Left ventricle myocardium inferior (tissue), 1 donor: ENCODE data around the gene ARFGAP3. TPM values are rescaled to one million over a fixed set of nuclear protein-coding genes. Genes with fewer than 3 reads are reported as not detected.

Experiments
- DNase-seq: peaks from one replicate; pipeline ENCODE4 v3.0.0-alpha.2; 2020
- H3K27ac ChIP-seq: fragments of 200-600 bp; replicated peaks from 2 replicates; pipeline ENCODE4 v1.8.0; 2021
- H3K27me3 ChIP-seq: fragments of 200-600 bp; 2 replicates; pipeline ENCODE4 v1.8.0; 2021; ENCODE audit warnings: low read depth
- H3K36me3 ChIP-seq: fragments of 200-600 bp; 2 replicates; pipeline ENCODE4 v1.8.0; 2021
- H3K4me1 ChIP-seq: fragments of 200-600 bp; 2 replicates; pipeline ENCODE4 v1.8.0; 2021
- H3K4me3 ChIP-seq: fragments of 200-600 bp; 2 replicates; pipeline ENCODE4 v1.8.0; 2021; ENCODE audit warnings: mild to moderate bottlenecking, moderate library complexity
- H3K9me3 ChIP-seq: fragments of 200-600 bp; replicated peaks from 2 replicates; pipeline ENCODE4 v1.8.0; 2021
- intact Hi-C: fragments of 100-400 bp; cut with micrococcal nuclease; formaldehyde crosslinking; loops from one replicate; pipeline ENCODE4 v1.11.0; 2022
- total RNA-seq: library from RNA; stranded (reverse); fragmentation: NEBNext Ultra II Directional; extraction: Animal tissue kit (Norgen Biotek cat#: 25700); gene quantifications from one replicate; pipeline ENCODE4 v1.2.1, GENCODE V29; 2021
- TF ChIP-seq, protein P1 (sequence below): fragments of 200-600 bp; IDR thresholded peaks from 2 replicates; pipeline ENCODE4 v1.8.0; 2021; ENCODE audit warnings: antibody characterized with exemption, mild to moderate bottlenecking, borderline replicate concordance
- donor health status: DM: no; HTN: yes; CAD: no; lungs with severe emphysema.

The ARFGAP3 gene
- total RNA-seq, 1 donor from 2014 or later = 26.9 TPM

DNA sequence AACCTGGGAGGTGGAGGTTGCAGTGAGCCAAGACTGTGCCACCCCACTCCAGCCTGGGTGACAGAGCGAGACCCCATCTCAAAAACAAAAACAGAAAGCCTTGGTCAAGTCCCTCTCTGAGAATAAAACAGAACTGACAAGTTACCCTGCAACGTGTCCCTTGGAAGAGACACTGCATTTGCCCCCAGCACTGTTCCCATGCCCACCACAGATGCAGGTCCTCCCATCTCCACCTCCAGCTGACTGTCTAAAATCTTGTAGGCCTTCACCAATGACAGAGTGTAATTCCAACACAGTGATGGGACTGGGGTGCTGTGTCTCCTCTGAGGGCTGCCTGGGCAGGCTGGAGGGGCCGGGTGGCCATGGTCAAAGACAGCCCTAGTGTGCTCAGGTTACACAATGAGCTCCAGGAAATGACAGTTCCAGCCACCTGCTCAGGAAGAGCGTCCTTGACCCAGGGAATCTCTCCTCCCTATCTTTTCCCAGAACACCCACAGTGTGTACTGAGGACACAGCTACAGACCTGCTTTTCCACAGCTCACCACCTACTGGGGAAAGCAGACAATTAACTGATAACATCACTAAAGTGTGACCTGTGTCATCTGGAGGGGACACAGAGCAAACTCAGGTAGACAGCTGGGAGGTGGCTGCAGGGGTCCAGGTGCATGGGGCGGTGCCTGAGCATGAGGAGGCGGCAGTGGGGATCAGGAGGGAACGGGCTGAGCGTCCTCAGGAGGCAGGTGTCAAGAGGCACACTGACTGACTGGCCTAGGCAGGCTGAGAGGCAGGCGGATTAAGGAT lies 56.4 kb downstream of the ARFGAP3 start:
- H3K36me3 ChIP-seq = peaks cover 77% of the 10 kb centered on the region
- intact Hi-C loops = no loop called here
- DNase-seq = no peak

DNA sequence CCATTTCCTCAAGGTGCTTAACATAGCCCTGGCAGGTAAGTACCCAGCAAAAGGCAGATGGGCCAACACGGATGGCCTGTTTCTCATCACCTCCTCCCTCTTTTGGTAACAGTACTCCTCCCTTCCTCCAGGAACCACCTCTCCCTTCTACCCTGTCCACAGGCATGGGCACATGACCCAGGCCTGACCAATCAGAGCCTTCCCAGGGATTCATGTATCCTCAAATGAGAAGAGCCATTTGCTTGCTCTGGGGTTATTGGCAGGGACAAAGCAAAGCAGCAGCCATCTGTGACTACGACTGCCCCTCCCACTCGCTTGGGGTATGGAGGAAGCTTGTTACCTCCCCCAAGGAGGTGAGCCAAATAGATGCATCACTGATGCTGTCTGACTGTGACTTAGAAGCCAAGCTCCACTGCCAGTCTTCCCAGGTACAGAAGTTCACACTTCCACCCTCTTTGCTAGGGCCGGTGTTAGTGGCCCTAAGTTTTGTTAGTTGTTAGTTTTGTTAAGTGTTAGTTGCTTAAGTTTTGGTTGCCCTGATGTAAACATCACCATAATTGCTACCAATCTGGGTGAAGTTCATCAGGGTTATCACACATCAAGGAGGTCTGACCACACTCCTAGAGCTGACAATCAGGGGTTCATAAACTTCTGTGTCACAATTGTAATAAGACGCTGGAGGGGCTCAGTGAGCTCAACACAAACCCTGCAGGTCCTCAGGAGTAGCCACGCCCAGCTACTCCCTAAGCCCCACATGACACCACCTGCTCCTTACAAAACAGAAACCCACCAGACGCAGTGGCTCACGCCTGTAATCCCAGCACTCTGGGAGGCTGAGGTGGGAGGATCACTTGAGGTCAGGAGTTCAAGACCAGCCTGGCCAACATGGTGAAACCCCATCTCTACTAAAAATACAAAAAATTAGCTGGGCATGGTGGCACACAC lies 57.3 kb downstream of the ARFGAP3 start:
- Histone ChIP-seq H3K36me3 (peaks cover 70% of the 10 kb centered on the region), H3K4me3 (no peak overlapping the region), H3K4me1 (peaks cover 42% of the 10 kb centered on the region), H3K27me3 (no peaks in the 10 kb centered on the region), H3K27ac (no peak overlapping the region), H3K9me3 (no peaks in the 10 kb centered on the region)
- no peak for DNase-seq
- TF ChIP-seq, protein P1, sequence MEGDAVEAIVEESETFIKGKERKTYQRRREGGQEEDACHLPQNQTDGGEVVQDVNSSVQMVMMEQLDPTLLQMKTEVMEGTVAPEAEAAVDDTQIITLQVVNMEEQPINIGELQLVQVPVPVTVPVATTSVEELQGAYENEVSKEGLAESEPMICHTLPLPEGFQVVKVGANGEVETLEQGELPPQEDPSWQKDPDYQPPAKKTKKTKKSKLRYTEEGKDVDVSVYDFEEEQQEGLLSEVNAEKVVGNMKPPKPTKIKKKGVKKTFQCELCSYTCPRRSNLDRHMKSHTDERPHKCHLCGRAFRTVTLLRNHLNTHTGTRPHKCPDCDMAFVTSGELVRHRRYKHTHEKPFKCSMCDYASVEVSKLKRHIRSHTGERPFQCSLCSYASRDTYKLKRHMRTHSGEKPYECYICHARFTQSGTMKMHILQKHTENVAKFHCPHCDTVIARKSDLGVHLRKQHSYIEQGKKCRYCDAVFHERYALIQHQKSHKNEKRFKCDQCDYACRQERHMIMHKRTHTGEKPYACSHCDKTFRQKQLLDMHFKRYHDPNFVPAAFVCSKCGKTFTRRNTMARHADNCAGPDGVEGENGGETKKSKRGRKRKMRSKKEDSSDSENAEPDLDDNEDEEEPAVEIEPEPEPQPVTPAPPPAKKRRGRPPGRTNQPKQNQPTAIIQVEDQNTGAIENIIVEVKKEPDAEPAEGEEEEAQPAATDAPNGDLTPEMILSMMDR = no peak
- intact Hi-C loops = no loop called here

More for the DNA sequence above, 56.4 kb downstream of the ARFGAP3 start:
- H3K4me1 ChIP-seq = peaks cover 43% of the 10 kb centered on the region
- no peak overlapping the region for H3K4me3 ChIP-seq
- H3K27ac ChIP-seq = no peak overlapping the region
- TF ChIP-seq, protein P1 = no peak
- no peaks in the 10 kb centered on the region for H3K27me3 ChIP-seq
- no peaks in the 10 kb centered on the region for H3K9me3 ChIP-seq

DNA sequence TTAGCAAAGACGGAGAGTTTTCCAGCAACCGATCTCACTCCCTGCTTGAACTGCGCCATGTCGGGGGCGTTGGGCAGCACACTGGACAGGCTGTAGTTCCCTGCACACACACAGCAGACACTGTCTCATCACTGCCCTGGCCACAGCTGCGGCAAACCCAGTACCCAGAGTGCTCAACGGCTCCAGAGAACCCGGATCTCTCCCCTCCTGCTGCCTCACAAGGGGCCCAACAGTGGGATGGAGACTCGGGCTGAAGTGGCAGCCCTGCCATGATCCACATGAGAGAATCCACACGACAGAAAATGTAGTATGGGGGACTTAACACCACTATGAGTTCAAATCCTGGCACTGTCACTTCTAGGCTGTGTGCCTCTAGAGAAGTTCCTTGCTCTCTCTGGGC lies 58.0 kb downstream of the ARFGAP3 start:
- H3K4me3 ChIP-seq = no peak overlapping the region
- DNase-seq = no peak
- no peaks in the 10 kb centered on the region for H3K27me3 ChIP-seq
- TF ChIP-seq, protein P1 = no peak
- H3K27ac ChIP-seq = no peak overlapping the region
- H3K9me3 ChIP-seq = no peaks in the 10 kb centered on the region
- intact Hi-C loops = no loop called here
- peaks cover 63% of the 10 kb centered on the region for H3K36me3 ChIP-seq
- H3K4me1 ChIP-seq = peaks cover 42% of the 10 kb centered on the region

DNA sequence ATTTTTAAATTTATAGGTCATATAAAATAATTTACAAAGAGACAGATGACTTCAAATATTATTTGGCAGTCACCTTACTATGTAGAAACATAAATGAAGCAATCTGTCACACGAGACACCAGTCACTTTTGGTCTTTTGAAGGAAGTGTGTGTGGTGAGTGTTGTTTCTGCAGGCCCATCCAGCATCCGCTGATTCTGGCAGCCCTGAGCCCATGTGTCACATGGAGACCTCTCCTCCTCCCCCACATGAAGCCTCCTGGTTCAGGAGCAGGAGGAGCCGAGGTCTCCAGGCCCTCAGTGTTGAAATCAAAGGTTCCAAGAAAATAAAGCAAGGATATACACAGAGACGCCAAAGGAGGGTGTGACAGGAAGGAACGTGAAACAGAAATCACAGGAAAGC lies 60.1 kb downstream of the ARFGAP3 start:
- H3K27ac ChIP-seq = peak overlapping the region; percentile 73
- H3K4me1 ChIP-seq = peaks cover 48% of the 10 kb centered on the region
- no peaks in the 10 kb centered on the region for H3K9me3 ChIP-seq
- intact Hi-C loops = no loop called here
- peak; percentile 44 for DNase-seq
- no peaks in the 10 kb centered on the region for H3K27me3 ChIP-seq
- TF ChIP-seq, protein P1 = no peak
- peaks cover 49% of the 10 kb centered on the region for H3K36me3 ChIP-seq
- H3K4me3 ChIP-seq = no peak overlapping the region

DNA sequence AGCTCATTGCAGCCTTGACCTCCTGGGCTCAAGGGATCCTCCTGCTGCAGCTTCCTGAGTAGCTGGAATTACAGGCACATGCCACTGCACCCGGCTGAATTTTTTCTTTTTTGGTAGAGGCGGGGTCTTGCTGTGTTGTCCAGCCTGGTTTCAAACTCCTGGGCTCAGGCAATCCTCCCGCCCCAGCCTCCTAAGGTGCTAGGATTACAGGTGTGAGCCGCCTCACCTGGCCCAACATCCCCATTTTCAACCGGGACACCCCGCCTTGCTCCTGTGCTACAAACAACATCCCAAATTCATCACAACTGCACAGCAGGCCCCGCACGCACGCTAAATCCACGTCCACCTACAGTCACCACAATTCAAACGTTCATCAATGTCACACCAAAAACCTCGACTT lies 61.0 kb downstream of the ARFGAP3 start:
- DNase-seq = no peak
- Histone ChIP-seq H3K27ac (no peak overlapping the region), H3K4me1 (peaks cover 57% of the 10 kb centered on the region), H3K9me3 (no peaks in the 10 kb centered on the region), H3K36me3 (peaks cover 41% of the 10 kb centered on the region), H3K27me3 (no peaks in the 10 kb centered on the region), H3K4me3 (no peak overlapping the region)
- intact Hi-C loops = no loop called here
- TF ChIP-seq, protein P1 = no peak
